SK-N-SH (cell line): ENCODE results near the gene TBX2. TPM values are rescaled to one million over a fixed set of nuclear protein-coding genes. Genes with fewer than 3 reads are reported as not detected.

Experiments
- CTCF ChIA-PET: fragments of 300-600, 350-600 bp; formaldehyde crosslinking; extraction: SDS; loops from one replicate; lab custom pipeline; 2021; lab: Yijun Ruan, JAX
- POLR2A ChIA-PET: fragments of 350-600 bp; sonication (Branson Sonifier 250); formaldehyde crosslinking; extraction: SDS; loops from one replicate; lab custom pipeline; 2020; ENCODE audit warnings: antibody characterized with exemption, inconsistent platforms; lab: Yijun Ruan, JAX
- DNase-seq: peaks from one replicate; pipeline ENCODE4 v3.0.0; 2012
- H2AFZ ChIP-seq: fragments of 200-600 bp; sonication (generic); 2 replicates; pipeline ENCODE4 v1.8.1; 2016; ENCODE audit warnings: antibody characterized with exemption, mild to moderate bottlenecking, low read depth
- H3F3A ChIP-seq: fragments of 200-600 bp; sonication (generic); replicated peaks from 2 replicates; pipeline ENCODE3; 2016; ENCODE audit warnings: antibody characterized with exemption, mild to moderate bottlenecking; ENCODE audit not compliant: insufficient read depth
- H3K27ac ChIP-seq, 2 experiments: fragments of 200-500 bp in 1 of 2; fragments of 200-600 bp in 1 of 2; sonication (Bioruptor generic) in 1 of 2; sonication (generic), shearing (Covaris generic) in 1 of 2; 2 replicates each; pipeline versions ENCODE4 v1.5.1 to v1.6.1; 2014 to 2016; ENCODE audit warnings: low read depth in 2 of 2, inconsistent platforms in 1 of 2, low read length in 1 of 2, mild to moderate bottlenecking in 1 of 2, mixed read lengths in 1 of 2
- H3K27me3 ChIP-seq: fragments of 200-600 bp; sonication (generic), shearing (Covaris generic); 2 replicates; pipeline ENCODE4 v1.6.1; 2016; ENCODE audit warnings: mixed run types; ENCODE audit not compliant: insufficient read depth
- H3K36me3 ChIP-seq, 2 experiments: fragments of 200-500 bp in 1 of 2; fragments of 200-600 bp in 1 of 2; sonication (Bioruptor generic) in 1 of 2; sonication (generic) in 1 of 2; replicated peaks in 1 of 2; 2 replicates each; pipeline versions ENCODE3 to v1.5.1; 2014 to 2016; ENCODE audit warnings: low read length in 1 of 2, mild to moderate bottlenecking in 1 of 2; ENCODE audit not compliant: insufficient read depth in 2 of 2, control insufficient read depth in 1 of 2
- H3K4me1 ChIP-seq, 2 experiments: fragments of 200-500 bp in 1 of 2; fragments of 200-600 bp in 1 of 2; sonication (Bioruptor generic) in 1 of 2; sonication (generic), shearing (Covaris generic) in 1 of 2; 2 replicates each; pipeline versions ENCODE4 v1.5.1 to v1.6.1; 2014 to 2016; ENCODE audit warnings: low read depth in 1 of 2, low read length in 1 of 2, mixed run types in 1 of 2; ENCODE audit not compliant: insufficient read depth in 2 of 2, control insufficient read depth in 1 of 2
- H3K4me2 ChIP-seq: fragments of 200-600 bp; sonication (generic), shearing (Covaris generic); 2 replicates; pipeline ENCODE4 v1.6.1; 2017; ENCODE audit warnings: mixed run types
- H3K4me3 ChIP-seq, 2 experiments: fragments of 200-500 bp in 1 of 2; fragments of 200-600 bp in 1 of 2; sonication (Bioruptor generic) in 1 of 2; sonication (generic), shearing (Covaris generic) in 1 of 2; 2 replicates each; pipeline versions ENCODE4 v1.5.1 to v1.8.1; 2014 to 2016; ENCODE audit warnings: low read depth in 2 of 2, inconsistent platforms in 1 of 2, low read length in 1 of 2, mild to moderate bottlenecking in 1 of 2, mixed read lengths in 1 of 2, moderate library complexity in 1 of 2
- H3K79me2 ChIP-seq: fragments of 200-600 bp; sonication (generic); 2 replicates; pipeline ENCODE4 v1.8.1; 2017; ENCODE audit warnings: mild to moderate bottlenecking; ENCODE audit not compliant: insufficient read depth
- H3K9ac ChIP-seq: fragments of 200-600 bp; sonication (generic); 2 replicates; pipeline ENCODE4 v1.6.1; 2017; ENCODE audit warnings: mixed run types
- H3K9me2 ChIP-seq: fragments of 200-600 bp; sonication (generic); 2 replicates; pipeline ENCODE4 v1.6.1; 2017; ENCODE audit warnings: mixed run types
- H3K9me3 ChIP-seq: fragments of 200-600 bp; sonication (generic); 2 replicates; pipeline ENCODE4 v1.6.1; 2017; ENCODE audit warnings: mixed run types, mild to moderate bottlenecking, moderate library complexity
- H4K20me1 ChIP-seq: fragments of 200-600 bp; sonication (generic); 2 replicates; pipeline ENCODE4 v1.6.1; 2017; ENCODE audit warnings: mild to moderate bottlenecking, mixed run types; ENCODE audit not compliant: insufficient read depth
- ELF1 ChIP-seq: IDR thresholded peaks from 2 replicates; pipeline ENCODE4 v1.4.0; 2012
- FOXJ3 ChIP-seq: sonication (generic); formaldehyde crosslinking; IDR thresholded peaks from 2 replicates; pipeline ENCODE4 v1.5.1; 2020; ENCODE audit warnings: mild to moderate bottlenecking, missing genetic modification reagents
- MEF2A ChIP-seq: IDR thresholded peaks from 2 replicates; pipeline ENCODE4 v1.4.0; 2012; ENCODE audit warnings: low read depth, borderline replicate concordance
- NFIC ChIP-seq: IDR thresholded peaks from 2 replicates; pipeline ENCODE4 v1.4.0; 2012; ENCODE audit warnings: borderline replicate concordance
- NRF1 ChIP-seq: IDR thresholded peaks from 2 replicates; pipeline ENCODE4 v1.6.1; 2012; ENCODE audit warnings: low read depth, mild to moderate bottlenecking, low read length
- PBX3 ChIP-seq: IDR thresholded peaks from 2 replicates; pipeline ENCODE4; 2012
- RFX5 ChIP-seq: IDR thresholded peaks from 2 replicates; pipeline ENCODE4 v1.6.1; 2012; ENCODE audit warnings: mild to moderate bottlenecking, improper control_type of control experiment, low read length
- TEAD4 ChIP-seq: IDR thresholded peaks from 2 replicates; pipeline ENCODE4 v1.4.0; 2012; ENCODE audit warnings: mild to moderate bottlenecking, borderline replicate concordance; ENCODE audit not compliant: insufficient read depth
- ZBTB33 ChIP-seq: IDR thresholded peaks from 2 replicates; pipeline ENCODE4 v1.4.0; 2012; ENCODE audit warnings: low read depth, borderline replicate concordance
- WGBS: methylation state at CpG from one replicate; pipeline ENCODE4 v1.1.6; 2017; ENCODE audit warnings: low lambda C conversion rate; 5-methylcytosine and 5-hydroxymethylcytosine counted together
- polyA plus RNA-seq, 3 experiments: library from polyadenylated mRNA; depleted of rRNA; stranded (reverse); fragments of >200 nt; gene quantifications; 2 replicates each; pipeline ENCODE4 v1.2.3, GENCODE V29; 2012
- TF ChIP-seq, protein P1 (sequence below): fragments of 150-350 bp; IDR thresholded peaks from 2 replicates; pipeline ENCODE4 v1.6.1; 2016; ENCODE audit warnings: mild to moderate bottlenecking, low read depth, low read length

Gene TBX2
- polyA plus RNA-seq, 1 of the 3 experiments (the other 2 are of a cell fraction) = 57.8 TPM

DNA sequence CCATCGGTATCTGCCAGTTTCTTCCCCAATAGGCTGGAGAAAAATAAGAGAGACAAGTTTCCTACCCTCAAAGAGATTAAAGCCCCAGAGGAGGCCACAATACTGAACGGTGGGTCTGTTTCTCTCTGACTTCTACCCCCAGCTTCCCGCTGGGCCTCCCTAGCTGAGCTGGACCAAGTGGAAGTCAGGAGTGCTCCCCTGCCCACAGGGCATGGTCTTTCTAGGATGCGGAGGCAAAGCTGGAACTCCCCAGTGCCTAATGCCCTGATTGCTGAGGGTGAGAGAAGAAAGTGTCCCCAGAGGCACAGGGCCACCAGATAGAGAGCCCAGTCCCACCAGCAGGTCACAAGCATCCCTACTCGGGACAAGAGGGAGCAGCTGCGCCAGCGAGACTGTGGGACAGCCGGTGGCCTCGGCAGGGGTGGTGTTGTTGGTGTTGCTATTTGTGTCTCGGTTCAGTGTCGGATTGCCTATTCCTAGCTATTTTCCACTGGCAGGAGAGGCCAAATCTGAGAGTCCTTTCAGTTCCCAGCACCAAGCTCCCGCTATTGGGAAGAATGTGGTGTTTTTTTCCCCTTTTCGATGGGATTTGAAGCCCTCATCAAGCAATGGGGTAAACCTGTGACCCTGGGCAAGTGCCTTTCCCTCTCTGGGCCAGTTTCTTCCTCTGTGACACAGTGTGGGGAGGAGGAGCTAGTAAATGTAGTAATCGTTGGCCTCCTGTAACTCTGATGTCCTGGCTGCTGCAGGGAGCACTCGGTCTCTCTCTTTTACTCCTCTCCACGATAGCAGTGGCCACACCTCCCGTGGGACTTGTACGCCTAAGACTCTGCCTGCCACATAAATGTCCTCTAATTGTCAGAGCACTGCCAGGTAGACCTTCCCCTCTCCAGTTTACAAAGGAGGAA lies 22.5 kb upstream of the TBX2 start:
- WGBS = 91% methylated on average over 12 of the region's 18 CpGs
- POLR2A ChIA-PET = interaction anchor here (0.7 kb wide), 1 partner anchor 187 kb away, joined by 3 read pairs; no protein-coding TSS in a partner anchor

More for the DNA sequence above, 22.5 kb upstream of the TBX2 start:
- H3K9me3 ChIP-seq = no peaks in the 10 kb centered on the region
- no peak overlapping the region for H2AFZ ChIP-seq
- H3K36me3 ChIP-seq = no peaks in the 10 kb centered on the region
- TF ChIP-seq FOXJ3 (no peak), MEF2A (no peak), ELF1 (no peak), NRF1 (no peak), NFIC (no peak), PBX3 (no peak), RFX5 (no peak), ZBTB33 (no peak), TEAD4 (no peak)
- TF ChIP-seq, protein P1, sequence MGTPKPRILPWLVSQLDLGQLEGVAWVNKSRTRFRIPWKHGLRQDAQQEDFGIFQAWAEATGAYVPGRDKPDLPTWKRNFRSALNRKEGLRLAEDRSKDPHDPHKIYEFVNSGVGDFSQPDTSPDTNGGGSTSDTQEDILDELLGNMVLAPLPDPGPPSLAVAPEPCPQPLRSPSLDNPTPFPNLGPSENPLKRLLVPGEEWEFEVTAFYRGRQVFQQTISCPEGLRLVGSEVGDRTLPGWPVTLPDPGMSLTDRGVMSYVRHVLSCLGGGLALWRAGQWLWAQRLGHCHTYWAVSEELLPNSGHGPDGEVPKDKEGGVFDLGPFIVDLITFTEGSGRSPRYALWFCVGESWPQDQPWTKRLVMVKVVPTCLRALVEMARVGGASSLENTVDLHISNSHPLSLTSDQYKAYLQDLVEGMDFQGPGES = no peak
- peaks cover 6% of the 10 kb centered on the region for H3F3A ChIP-seq
- DNase-seq = no peak
- H3K4me2 ChIP-seq = no peak overlapping the region
- H3K9me2 ChIP-seq = no peaks in the 10 kb centered on the region
- no peaks in the 10 kb centered on the region for H4K20me1 ChIP-seq
- H3K79me2 ChIP-seq = no peaks in the 10 kb centered on the region
- no peak overlapping the region for H3K4me3 ChIP-seq
- peaks cover 0 to 36% of the 10 kb centered on the region in 2 experiments; a peak in 2 of 4 replicates for H3K4me1 ChIP-seq
- no peak overlapping the region for H3K27ac ChIP-seq
- H3K27me3 ChIP-seq = no peaks in the 10 kb centered on the region
- H3K9ac ChIP-seq = no peak overlapping the region
- CTCF ChIA-PET = interaction anchor here (0.7 to 1.2 kb wide), 2 partner anchors 18 to 35 kb away, joined by 3 read pairs; no protein-coding TSS in a partner anchor
